HG03095 (cell line): Measurements from ENCODE around the gene PSMA1.
"Not testable (repeated sequence)": the region's sequence is repeated elsewhere in the genome, so short reads cannot be mapped to it uniquely, and the experiment has no call there.

Experiments used
- ATAC-seq: cut with Tn5 transposase; IDR thresholded peaks from one replicate; pipeline ENCODE4 v1.9.1; 2021; ENCODE audit warnings: moderate library complexity; ENCODE audit not compliant: unreplicated experiment

PSMA1 gene

DNA sequence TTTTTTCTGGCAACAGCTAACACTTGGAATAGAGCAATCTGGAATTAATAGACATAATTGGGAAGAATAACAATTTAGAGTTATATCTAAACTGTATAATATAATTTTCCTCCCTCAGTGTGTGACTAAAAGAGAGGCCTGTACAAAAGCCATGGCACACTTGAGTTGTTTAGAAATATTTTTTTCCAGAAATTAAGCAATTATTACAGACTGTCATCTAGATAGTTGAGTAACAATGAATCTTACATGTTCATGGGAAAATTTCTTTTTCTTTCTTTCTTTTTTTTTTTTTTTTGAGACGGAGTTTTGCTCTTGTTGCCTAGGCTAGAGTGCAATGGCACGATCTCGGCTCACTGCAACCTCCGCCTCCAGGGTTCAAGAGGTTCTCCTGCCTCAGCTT is 15.0 kb upstream of the PSMA1 start:
- not testable (repeated sequence) for ATAC-seq

DNA sequence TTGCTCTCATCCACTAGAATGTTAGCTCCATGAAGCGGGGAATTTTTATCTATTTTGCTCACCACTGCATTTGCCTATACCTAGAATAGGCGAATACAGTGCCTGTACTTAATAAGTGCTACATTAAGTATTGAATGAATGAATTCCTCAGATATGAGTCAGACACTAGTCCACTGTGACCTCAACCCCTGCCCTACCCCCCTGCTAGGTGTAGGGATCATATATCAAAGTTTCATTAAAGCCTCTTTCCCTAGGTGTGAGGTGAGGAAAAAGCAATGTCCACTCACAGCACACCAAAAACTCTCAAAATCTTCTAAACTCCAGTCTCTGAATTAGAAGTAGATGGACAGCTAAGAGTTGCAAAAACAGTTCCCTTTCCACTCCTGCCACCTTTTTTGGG is 9.8 kb upstream of the PSMA1 start:
- ATAC-seq: no peak

DNA sequence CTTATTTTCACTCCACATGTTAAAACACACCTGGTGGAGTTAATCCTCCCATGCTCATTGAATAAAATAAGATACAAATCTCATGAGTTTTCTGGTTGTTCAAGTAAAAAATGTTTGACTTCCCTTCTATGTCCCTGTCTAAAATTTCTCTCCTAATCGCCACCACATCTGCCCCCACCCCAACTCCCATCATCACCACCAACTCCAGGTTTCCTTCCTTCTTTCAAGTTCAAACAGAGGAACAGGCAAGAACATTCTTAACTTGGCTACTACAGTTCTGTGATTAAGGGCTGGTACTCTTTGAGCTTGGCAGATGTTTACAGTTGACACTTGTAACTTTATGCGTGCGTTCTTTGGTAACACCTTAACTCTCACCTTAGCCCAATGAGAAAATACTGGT is 9.1 kb upstream of the PSMA1 start:
- ATAC-seq: no peak

DNA sequence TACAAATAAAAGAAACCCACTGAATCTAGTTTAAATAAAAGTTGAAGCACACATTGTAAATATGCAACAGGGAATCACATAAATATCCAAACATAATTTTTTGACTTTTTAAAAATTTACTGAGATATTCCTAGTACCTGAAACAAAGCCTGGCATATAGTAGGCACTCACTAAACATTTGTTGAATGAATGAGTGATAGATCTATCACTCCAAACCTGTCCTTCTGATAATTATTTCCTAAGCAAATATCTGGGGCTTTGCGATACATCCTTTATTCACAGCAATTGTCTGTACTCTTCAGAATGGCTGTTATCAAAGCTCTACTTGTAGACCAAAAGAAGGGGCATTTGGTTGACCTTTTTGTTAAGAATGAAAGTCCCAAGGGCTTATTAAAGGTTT is 2.6 kb upstream of the PSMA1 start:
- ATAC-seq: no peak

DNA sequence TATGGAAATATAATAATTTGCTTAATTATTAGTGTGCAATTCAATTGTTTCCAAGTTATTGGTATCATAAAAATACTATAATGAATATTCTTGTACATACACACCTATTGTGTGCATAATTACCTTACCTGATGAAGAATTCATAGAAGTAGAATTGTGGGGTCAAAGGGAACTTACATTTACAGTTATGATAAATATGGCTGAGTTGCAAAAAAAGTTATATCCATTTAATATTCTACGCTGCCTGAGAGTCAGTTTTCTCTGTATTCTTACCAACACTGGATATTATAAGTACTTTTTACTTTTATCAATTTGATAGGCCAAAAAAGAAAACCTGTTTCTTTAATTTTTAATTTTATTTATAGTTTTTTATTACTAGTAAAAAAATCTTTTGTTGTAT is 2.1 kb upstream of the PSMA1 start:
- ATAC-seq: no peak

DNA sequence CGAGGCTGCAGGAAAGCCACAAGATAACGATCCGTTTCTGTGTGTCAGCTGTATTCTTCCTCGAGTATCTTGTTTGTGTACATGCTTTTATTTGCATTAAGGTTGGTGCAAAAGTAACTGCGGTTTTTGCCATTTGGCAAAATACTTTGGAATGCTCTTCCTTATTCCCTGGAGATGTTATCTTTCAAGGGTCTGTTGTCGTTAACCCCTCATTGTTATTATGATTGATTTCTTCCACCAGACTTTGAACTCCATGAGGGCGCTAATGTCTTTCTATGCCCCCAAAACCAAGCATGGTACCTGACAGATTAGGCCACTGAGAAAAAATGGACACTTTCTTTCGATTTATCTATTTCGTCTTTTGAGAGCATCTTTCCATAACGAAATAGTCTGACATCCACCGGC is 563 bp upstream of the PSMA1 start:
- ATAC-seq: no peak

DNA sequence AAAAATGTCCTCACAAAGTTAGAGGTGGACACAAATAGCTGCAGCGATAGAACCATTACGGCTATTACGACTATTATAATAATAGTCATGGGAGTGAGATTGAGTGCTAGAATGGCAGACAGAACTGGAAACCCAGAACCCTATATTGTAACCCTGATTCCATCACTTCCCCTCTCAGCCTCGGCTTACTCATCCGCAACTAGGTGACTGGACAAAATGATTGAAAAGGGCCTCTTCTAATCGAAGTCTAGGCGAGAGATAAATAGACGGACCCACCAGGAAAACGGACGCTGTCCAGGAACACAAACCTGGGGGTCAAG is 629 bp downstream of the PSMA1 start:
- peak; percentile 6 for ATAC-seq

DNA sequence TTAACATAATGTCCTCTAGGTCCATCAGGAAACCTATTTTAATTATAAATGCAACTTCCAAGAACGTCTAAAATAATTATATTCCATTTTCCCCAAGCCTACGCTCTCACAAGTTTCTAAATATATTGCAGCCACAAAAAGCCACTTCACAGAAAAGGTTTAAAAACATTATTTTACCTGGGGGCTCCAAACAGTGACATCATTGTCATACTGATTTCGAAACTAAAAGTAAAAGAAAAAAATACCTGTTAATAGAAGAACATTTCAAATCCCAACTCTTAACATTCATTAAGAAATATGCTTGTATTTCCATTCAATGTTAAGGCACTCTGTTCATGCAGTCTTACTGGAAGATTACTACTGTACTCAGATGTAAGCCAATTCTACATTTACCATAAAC is 1.4 kb downstream of the PSMA1 start:
- ATAC-seq: no peak

DNA sequence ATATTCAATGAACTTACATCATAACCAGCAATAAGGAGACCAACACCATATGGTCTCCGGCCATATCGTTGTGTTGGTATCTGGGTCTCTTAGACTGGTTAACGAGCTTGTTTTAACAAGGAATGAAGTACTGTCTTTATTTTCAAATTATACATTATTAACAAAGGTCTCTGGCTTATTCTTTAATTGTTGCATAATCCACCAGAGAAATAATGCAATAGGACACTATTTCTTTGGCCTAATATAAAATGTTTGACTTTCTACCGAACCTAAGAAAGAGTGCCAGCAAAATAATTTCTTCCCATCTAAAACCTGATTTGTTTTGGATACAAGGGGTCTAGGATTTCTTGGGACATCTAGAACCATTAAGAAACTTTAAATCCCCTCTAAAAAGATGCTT is 6.4 kb downstream of the PSMA1 start:
- ATAC-seq: no peak

DNA sequence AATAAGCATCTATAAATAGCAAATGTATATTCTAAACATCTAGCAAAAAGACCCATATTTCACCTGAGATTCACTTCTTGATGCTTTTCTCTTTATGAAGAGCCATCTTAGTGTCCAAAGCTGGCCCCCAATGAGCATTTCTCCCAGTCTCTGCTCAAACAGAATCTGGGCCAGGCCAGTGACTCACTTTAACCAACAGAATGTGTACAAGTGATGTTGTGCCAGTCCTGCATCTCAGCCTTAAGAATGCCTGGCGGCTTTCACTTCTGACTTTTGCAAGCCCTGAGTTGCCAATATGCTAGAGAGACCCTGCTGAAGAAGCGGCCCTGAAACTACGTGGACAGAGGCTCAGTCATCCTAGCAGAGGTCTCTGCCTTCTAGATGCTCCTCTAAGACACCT is 13.7 kb downstream of the PSMA1 start:
- no peak for ATAC-seq

DNA sequence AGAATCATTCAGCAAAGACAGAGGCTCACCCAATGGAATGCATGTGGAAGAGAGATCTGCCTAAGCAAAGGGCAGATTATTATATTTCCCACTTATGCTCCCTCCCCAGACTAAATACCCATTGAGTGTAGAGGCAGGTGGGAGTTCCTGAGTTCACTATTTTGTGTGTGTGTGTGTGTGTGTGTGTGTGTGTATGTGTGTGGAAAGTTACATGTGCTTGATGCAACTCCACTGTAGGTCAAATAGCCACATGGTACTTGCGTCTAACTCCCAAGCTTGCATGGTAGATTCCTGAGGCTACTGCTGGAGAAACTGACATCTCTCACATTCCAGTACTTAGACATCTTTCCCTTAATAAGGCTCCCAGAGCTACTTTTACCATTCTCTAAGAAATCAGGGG is 17.2 kb downstream of the PSMA1 start:
- ATAC-seq: no peak

DNA sequence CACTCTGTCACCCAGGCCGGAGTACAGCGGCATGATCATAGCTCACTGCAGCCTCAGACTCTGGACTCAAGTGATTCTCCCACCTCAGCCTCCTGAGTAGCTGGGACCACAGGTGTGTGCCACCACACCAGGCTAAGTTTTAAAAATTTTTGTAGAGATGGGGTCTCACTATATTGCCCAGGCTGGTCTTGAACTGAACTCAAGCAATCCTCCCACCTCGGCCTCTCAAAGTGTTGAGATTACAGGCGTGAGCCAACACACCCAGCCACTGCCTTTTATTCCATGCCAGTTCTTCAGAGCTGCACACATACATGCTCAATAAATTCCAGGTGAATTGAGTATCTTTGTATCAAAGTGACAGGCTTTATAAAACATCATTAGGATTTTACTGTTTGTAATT is 18.1 kb downstream of the PSMA1 start:
- ATAC-seq: no peak

DNA sequence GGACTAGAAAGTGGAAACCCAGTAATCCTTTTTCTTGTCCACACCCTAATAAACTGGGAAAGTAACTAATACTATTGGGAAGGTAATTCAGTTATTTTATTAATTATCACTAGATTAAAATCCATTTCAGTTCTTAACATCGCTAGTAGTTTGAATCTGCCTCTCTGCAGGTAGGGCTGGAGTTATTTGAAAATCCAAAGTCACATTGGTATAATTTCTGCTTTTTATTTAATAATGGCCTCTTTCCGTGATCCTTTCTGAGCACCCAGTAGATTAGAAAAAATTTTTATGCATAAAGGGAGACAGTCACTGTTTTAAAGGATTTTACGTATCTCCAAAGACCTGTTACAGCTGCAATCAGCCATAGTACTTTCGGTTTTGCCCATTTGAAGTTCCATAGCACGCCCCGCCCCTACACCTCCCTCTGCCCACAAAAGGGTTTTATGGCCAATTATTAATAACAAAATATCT is 20.0 kb downstream of the PSMA1 start:
- ATAC-seq: peak; percentile 55

DNA sequence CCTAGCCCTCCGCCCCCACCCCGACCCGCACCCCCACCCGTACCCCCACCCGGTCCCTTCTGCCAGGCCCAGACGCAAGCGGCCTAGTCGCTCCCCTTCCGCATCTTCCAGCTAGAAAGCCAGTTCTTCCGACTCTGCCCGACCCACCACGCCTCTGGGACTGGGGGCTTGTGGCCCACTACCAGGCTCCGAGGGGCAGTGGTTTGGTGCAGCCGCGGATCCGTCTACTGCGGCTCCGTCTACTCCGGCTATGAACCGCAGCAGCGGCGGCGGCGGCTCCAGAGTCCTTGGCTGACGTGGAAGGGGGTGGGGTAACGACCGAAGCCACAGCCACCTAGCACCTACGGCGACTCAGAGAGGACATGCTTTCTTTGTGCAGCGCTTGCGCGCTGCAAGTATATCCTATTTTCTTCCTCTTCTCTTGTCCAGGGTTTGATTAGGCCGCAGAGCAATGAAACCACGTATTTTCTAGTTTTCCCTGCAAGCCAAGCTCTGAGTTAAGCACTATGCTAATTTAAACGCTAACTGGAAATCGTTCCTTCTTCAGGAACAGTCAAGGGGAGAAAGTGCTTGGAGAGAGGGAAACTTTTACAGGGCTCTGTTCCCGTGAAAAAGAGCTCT is 20.5 kb downstream of the PSMA1 start, which contains the start of gene COPB1:
Gene COPB1, minus strand, starts transcription at position 252 of the 621 bp plus-strand sequence. CDS start 883 bp downstream, outside the sequence.
- ATAC-seq: peak; percentile 85

DNA sequence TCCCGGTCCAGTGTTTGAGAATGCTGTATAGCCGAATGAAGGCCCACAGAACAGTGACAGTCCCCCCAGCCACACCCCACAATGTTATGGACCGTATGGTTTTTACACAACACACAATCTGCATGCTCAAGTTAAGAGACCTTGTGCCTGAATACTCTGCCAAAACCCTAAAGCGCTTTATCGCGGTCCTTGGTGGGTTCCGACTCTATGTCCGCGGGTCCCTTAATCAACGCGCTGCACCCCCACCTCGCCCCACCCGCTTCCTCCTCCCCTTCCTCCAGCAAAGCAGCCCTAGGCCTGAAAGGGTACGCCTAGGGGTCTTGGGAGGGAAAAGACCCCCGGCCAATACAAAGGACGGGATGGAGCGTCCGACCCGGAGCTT is 21.0 kb downstream of the PSMA1 start:
- ATAC-seq: no peak

DNA sequence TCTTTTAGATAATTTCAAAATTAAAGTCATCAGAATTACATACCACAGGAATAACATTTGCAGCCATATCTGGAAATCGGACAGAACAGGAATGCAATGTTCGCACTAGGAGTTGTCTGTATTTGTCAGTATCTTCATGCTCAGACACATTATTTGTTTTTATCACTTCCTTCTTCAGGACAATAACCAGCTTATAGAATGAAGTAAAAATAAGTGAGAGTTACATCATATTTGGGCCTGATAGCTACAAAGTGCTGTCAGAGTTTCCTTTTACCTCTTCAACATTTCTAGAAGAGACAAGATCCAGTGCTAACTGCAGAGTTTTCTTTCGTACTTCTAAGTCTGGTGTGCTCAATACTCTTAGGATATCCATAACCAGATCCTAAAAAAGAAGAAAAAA is 39.5 kb downstream of the PSMA1 start:
- ATAC-seq: no peak

DNA sequence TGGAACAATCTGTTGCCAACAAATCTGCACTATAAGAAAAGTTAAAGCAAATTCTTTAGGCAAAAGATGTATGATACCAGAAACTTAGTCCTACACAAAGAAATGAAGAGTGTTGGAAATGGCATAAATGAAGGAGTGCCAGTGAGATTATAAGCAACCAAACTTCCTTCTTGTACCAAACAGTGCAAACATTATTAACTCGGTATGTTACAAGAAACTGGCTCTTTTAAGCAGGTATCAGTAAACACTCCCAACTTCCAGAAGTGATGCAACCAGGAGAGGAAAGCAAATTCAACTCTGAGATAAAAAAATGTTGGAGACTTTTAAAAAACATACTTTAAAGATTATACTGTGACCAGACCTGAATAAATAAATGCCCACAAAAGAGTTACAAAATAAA is 49.1 kb downstream of the PSMA1 start:
- no peak for ATAC-seq

DNA sequence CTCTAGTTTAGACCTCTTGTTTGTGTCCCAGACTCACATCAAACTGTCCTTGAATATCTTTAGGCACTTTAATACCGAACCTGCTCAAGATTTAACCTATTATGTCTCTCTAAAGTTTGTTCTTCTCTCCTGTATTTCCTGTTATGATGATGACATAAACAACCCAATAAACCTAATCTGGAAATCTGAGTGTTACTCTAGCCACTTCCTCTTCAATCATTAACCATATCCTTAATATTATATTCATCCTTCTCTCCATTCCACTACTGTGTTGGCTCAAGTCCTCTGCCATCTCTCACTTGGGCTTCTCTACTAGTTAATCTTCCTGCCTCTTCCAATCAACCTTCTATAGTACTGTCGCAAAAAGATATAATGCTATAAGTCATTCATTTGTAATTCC is 56.6 kb downstream of the PSMA1 start:
- ATAC-seq: no peak

DNA sequence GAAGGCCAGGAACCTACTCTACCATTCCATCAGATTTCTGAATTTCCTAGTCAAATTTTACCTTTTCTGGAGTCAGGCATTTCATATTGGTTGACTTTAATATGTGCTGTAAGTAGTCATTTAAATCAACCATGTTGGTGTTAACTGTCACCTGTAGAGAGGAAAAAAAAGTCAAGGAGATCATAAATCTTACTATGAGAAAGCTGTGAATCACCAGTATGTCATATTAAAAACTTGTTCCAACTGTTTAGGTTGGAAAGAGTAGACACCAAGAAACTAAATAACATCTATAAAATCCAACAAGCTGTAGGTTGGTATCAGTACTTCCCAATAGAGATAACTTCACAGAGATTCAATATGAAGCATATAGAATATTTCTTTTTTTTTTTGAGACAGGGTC is 60.0 kb downstream of the PSMA1 start:
- no peak for ATAC-seq

DNA sequence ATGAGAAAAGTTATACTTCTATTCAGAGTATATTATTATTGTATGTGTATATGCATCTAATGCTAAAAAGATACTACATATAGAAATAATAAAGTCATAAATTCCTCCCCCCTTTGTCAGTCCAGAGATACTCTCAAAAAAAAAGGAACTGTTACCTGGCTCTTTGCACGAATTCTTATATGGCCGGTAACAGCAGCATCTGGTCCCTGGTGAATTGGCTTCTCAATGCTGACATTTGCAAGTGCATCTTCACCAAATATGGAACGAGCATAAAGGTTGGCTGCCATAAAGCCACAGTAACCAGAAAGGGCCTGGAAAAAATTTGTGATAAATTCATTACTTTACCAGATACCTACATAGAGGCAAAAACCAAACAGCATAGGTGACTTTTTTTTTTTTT is 61.8 kb downstream of the PSMA1 start:
- ATAC-seq: no peak

DNA sequence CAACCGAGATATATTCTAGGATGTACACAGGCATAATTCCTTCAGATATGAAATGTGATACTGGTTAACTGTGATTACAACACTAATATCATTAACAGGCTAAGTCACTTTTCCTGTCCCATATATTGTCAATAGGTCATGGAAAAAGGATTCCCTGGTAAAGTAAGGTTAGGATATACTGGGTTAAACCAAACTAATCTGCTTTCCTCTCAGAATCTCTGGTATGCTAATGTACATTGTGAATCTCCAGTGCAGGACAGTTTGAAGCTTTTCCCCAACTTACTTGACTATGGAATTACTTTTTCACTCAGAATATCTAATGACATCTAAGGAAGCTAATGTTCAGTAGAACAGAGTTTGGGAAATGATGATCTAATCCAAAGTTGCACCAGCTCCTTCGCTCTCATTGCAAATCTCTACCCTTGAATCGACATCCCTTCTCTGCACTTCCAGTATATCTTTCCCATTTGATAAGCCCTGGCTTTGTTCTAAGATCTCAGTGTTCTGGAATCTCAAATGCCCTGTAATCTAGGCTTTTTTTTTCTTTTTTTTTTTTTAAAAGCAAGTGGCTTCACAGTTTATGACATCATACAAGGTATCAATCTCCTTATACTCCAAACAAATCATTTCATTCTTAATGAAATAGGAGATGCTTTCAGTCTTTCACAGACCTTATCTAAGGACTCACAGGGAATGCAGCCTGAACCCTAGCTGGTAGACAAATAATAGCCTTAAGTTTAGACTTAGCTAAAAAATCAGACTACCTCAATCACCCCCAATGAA is 64.3 kb downstream of the PSMA1 start:
- ATAC-seq: no peak
